Measurements from ENCODE around the gene CEMP1.

GRCh38 chr16:2480948-2481347 lies 50.3 kb downstream of the CEMP1 start:
- peak; percentile 12 to 53 (median 42) for TF ChIP-seq POLR2A (IDR thresholded peaks at IDR 0.05)
- TF ChIP-seq, protein P1, sequence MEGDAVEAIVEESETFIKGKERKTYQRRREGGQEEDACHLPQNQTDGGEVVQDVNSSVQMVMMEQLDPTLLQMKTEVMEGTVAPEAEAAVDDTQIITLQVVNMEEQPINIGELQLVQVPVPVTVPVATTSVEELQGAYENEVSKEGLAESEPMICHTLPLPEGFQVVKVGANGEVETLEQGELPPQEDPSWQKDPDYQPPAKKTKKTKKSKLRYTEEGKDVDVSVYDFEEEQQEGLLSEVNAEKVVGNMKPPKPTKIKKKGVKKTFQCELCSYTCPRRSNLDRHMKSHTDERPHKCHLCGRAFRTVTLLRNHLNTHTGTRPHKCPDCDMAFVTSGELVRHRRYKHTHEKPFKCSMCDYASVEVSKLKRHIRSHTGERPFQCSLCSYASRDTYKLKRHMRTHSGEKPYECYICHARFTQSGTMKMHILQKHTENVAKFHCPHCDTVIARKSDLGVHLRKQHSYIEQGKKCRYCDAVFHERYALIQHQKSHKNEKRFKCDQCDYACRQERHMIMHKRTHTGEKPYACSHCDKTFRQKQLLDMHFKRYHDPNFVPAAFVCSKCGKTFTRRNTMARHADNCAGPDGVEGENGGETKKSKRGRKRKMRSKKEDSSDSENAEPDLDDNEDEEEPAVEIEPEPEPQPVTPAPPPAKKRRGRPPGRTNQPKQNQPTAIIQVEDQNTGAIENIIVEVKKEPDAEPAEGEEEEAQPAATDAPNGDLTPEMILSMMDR (IDR thresholded peaks at IDR 0.05) = no peak

Measured in body of pancreas (tissue), 4 donors.